IPS DF 19.7 (cell line): ENCODE results near the gene ZNF431.
"Not testable (repeated sequence)": the region's sequence is repeated elsewhere in the genome, so short reads cannot be mapped to it uniquely, and the experiment has no call there.

Source experiments
- DNase-seq: peaks from one replicate; pipeline ENCODE4 v3.0.0-alpha.2; 2013; ENCODE audit warnings: low read depth, low spot score

The ZNF431 gene

GRCh38 chr19:21141787-21142464, at the start of gene ZNF431:
Gene ZNF431 (plus strand): TSS chr19:21142040. CDS start chr19:21142184, 144 bp downstream.
- DNase-seq, result peak; percentile 93

DNA sequence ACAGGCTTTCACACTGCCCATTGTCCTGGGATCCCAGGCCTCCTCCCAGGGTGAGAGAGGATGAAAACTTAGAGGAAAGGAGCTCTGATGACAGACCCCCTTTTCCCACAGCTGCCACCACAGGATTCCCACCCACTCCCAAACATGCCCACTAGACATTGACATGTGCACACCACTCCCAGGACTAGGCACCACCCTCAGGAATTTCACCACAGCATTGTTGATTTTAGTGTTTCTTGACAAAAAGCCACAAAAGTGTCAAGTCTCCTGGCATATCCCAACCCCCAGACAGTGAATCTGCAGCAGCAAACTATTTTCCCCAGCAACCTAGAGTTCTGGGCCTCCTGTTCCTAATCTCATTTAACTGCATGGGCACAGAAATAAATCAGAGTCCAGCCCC, 49.7 kb upstream of the ZNF431 start:
- DNase-seq, result no peak

DNA sequence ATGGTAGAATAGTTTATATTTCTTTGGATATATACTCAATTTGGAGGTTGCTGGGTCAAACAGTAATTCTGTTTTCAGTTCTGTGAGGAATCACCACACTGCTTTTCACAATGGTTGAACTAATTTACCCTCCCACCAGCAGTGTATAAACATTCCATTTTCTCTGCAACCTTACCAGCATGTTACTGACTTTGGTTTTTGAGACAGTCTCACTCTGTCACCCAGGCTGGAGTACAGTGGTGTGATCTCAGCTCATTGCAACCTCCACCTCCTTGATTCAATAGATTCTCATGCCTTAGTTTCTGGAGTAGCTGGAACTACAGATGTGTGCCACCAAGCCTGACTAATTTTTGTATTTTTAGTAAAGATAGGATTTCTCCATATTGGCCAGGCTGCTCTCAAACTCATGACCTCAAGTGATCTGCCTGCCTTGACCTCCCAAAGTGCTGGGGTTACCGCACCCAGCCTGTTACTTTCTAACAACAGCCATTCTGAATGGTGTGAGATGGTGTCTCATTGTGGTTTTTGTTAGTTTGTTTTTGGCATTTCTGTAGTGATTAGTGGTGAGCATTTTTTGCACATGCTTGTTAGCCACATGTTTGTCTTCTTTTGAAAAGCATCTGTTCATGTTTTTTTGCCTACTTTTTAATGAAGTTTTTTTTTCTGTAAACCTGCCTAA, 47.4 kb upstream of the ZNF431 start:
- no peak for DNase-seq

- DNase-seq, result no peak
Measured at GRCh38 chr19:21098291-21098690, 43.5 kb upstream of the ZNF431 start.

DNA sequence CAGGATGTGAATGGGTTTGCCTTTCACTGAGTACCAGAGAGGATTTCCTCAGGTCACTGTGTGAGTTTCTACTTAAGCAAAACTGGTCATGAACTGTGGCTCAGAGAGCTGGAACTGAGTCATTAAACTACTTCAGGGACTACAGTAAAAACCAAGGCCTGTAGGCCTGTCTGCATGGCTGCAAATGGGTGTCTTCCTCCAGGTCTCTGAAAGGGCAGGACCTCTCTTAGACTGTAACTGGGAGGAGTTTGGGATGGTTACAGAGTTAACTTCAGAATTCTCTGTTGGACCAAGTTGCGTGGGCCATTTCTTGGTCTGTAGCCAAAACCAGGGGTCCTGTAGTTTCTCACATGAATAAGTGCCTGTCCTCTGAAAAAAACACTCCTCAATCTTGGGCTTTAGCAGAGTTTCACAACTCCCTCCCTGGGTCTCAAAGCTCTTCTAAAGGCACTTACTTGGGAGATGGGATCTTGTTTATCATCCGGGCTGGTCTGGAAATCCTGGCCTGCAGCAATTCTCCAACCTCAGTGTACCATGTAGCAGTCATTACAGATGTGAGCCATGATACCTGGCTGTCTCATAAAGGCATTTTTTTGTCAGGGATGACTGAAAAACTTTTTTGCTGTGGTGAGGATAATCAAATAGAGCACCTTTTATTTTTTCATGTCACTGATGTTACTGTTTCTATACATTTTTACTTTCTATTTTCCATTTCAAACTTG, 40.2 kb upstream of the ZNF431 start:
- no peak for DNase-seq

DNA sequence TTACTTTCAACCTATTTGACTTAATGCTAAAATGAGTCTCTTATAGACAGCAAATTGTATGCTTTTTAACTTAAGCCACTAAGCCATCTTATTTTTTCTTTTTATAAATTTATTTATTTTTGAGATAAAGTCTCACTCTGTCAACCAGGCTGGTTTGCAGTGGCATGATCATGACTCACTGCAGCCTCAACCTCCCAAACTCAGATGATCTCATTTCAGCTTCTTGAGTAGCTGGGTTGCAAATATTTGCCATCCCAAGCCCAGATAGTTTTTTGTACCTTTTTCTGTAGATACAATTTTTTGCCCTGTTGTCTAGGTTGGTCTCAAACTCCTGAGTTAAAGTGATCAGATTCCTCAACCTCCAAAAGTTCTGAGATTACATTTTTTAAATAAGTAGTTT, 32.7 kb upstream of the ZNF431 start:
- no peak for DNase-seq

GRCh38 chr19:21110183-21110582, 31.7 kb upstream of the ZNF431 start:
- DNase-seq, result no peak

DNA sequence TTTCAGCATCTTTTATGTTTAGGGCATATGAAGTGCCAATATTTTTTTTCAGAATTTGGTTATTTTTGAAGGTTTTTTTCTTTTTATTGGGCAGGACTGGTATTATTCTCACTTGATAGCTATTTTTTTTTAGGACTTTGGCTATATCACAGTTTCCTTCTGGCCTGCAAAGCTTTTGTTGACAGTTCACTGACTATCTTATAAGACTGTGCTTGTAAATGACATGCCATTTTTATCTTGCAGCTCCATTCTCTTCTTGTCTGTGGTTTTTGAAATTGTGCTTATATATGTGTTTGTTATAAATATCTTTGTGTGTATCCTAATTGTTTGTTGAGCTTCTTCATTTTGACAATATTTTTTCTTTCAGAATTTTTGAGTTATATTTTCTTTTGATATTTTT, 26.4 kb upstream of the ZNF431 start:
- DNase-seq, result no peak

DNA sequence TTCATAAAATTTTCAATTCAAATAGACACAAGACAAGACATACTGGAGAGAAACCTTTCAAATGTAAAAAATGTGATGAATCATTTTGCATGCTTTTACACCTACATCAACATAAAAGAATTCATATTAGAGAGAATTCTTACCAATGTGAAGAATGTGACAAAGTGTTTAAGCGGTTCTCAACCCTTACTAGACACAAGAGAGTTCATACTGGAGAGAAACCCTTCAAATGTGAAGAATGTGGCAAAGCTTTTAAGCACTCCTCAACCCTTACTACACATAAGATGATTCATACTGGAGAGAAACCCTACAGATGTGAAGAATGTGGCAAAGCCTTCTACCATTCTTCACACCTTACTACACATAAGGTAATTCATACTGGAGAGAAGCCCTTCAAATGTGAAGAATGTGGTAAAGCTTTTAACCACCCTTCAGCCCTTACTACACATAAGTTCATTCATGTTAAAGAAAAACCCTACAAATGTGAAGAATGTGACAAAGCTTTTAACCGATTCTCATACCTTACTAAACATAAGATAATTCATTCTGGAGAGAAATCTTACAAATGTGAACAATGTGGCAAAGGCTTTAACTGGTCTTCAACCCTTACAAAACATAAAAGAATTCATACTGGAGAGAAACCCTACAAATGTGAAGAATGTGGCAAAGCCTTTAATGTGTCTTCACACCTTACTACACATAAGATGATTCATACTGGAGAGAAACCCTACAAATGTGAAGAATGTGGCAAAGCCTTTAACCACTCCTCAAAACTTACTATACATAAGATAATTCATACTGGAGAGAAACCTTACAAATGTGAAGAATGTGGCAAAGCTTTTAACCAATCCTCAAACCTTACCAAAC, 24.6 kb upstream of the ZNF431 start:
- no peak for DNase-seq

DNA sequence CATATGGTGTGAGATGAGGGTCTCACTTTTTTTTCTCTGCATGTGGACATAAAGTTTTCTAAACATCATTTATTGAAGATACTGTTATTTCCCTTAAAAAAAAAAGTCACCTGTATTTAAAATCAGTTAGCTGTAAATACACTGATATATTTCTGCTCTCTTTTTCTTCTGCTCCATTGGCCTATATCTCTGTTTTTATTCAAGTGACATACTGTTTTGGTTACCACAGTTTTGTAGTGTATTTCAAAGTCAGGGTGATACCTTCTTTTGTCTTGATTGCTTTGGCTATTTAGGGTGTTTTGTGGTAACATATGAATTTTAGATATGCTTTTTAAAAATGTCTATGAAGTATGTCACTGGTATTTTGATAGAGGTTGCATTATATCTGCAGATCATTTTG, 15.8 kb upstream of the ZNF431 start:
- DNase-seq, result no peak

- no peak for DNase-seq
Measured at GRCh38 chr19:21127001-21127400, 14.8 kb upstream of the ZNF431 start.

- no peak for DNase-seq
Measured at GRCh38 chr19:21127898-21128297, 13.9 kb upstream of the ZNF431 start.

DNA sequence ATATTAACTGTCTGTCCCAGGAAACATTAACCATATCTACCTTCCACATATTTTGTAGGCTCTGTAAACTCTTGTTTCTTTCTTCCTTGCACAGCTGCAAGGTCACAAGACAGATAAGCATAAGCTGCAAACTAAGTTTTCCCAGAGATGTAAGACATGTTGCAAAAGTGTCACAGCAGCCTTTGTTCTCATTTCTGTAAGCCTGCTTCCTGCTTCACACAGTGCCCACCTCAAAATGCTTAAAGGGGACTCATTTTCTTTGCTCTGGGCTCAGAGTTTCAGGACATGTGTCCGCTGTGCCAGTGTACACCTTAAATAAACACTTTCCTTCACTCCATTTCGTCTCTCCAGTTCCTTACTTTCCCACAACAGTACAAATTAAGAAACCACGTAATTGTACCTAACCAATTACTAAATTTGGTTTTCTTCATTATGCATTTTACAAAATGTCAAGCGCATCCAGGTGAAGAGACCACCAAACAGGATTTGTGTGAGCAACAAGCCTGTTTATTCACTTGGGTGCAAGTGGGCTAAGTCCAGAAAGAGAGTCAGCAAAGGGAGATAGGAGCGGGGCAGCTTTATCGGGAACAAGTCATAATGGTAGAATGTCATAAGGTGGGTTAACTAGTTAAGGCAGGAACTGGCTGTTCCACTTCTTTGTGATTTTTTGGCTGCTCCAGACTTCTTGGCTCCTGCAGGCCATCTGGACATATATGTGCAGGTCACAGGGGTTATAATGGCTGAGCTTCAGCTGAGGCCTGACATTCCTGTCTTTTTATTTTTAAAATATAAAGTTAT, 12.7 kb upstream of the ZNF431 start:
- no peak for DNase-seq

- no peak for DNase-seq
Measured at GRCh38 chr19:21130097-21130775, 11.6 kb upstream of the ZNF431 start.

GRCh38 chr19:21133633-21134032, 8.2 kb upstream of the ZNF431 start:
- DNase-seq, result no peak

DNA sequence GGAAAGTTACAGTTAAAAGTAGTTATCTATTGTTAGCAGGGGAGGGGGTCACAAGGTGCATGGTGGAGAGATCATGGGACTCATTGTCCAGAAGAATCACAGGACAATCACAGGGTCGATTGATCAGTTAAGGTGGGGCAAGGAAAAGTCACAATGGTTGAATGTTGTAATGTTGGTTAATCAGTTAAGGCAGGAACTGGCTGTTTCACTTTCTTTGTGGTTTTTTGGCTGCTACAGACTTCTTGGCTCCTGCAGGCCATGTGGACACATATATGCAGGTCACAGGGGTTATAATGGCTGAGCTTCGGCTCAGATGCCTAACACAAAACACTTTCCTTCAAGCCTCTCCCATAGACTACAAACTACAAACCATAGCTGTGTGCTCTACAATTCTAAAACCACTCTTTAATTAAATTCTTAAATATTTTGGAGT, 6.9 kb upstream of the ZNF431 start:
- DNase-seq, result no peak

- no peak for DNase-seq
Measured at GRCh38 chr19:21135433-21135832, 6.4 kb upstream of the ZNF431 start.

DNA sequence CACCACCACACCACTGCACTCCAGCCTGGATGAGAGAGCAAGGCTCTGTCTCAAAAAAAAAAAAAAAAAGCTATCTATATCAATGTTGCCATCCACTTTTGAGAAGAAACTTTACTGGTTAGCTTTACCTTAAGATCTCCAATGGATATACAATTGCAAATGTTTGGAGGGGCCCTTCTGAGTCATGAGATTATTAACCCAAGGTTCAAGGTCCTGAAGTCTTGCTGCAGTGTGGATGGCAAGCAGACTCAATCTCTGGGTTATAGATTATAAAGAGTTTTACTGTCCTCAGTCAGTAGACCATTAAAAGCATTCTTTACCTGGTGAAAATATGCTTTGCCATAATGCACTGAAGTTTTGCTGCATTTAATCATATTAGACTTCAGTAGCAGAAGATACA, 3.7 kb upstream of the ZNF431 start:
- DNase-seq, result no peak

GRCh38 chr19:21141006-21141405, 834 bp upstream of the ZNF431 start:
- not testable (repeated sequence) for DNase-seq

DNA sequence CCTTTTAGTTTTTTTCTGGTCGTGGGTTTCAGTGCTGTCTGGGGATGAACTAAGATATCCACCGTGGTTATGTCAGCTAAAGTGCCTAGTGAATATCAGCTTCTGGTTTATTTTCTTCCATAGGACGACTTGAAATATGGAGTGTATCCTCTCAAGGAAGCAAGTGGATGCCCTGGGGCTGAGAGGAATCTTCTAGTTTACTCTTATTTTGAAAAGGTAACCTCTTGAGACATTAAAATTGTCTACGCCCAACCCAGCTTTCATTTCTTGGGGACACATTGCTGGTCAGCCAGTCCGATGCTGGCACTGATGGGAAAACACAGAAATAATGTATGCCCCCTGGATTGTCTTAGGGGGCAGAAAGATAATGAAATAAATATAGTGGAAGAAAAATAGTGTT, 1.6 kb downstream of the ZNF431 start:
- DNase-seq, result no peak
